GM12872 (cell line): ENCODE measurements around the gene ASTN2.

Experiments
- CTCF ChIP-seq: IDR thresholded peaks from 3 replicates; pipeline ENCODE4 v1.5.1; 2011; ENCODE audit warnings: low read depth, mild to moderate bottlenecking, low read length, moderate library complexity; ENCODE audit not compliant: insufficient read depth

The ASTN2 gene

GRCh38 chr9:116432051-116432450, 982.8 kb downstream of the ASTN2 start:
- TF ChIP-seq CTCF, result no peak

GRCh38 chr9:116430849-116431248, 984.0 kb downstream of the ASTN2 start:
- TF ChIP-seq CTCF, result no peak

- TF ChIP-seq CTCF, result no peak
These were observed 989.6 kb downstream of the ASTN2 start for GRCh38 chr9:116425244-116425643.

GRCh38 chr9:116423149-116423548, 991.7 kb downstream of the ASTN2 start:
- TF ChIP-seq CTCF, result no peak

GRCh38 chr9:116422119-116422979, 992.5 kb downstream of the ASTN2 start:
- no peak for TF ChIP-seq CTCF

GRCh38 chr9:116420993-116421538, 993.8 kb downstream of the ASTN2 start:
- no peak for TF ChIP-seq CTCF

- TF ChIP-seq CTCF, result no peak
These were observed 995.7 kb downstream of the ASTN2 start for GRCh38 chr9:116419181-116419580.
